KMS-11 (cell line): ENCODE data around the gene PFKP.

Experiments
- H2AFZ ChIP-seq: fragments of 200-600 bp; sonication (generic); 2 replicates; pipeline ENCODE4 v1.6.1; 2016; ENCODE audit warnings: antibody characterized with exemption, mixed run types, low read depth
- H3K27ac ChIP-seq: fragments of 200-600 bp; sonication (generic); 2 replicates; pipeline ENCODE4 v1.6.1; 2016; ENCODE audit warnings: mild to moderate bottlenecking, mixed run types
- H3K27me3 ChIP-seq: fragments of 200-600 bp; sonication (generic); 2 replicates; pipeline ENCODE4 v1.6.1; 2017; ENCODE audit warnings: mild to moderate bottlenecking, low read depth, mixed run types, moderate library complexity; ENCODE audit not compliant: insufficient read depth
- H3K36me3 ChIP-seq: fragments of 200-600 bp; sonication (generic); 2 replicates; pipeline ENCODE4 v1.6.1; 2017; ENCODE audit warnings: mild to moderate bottlenecking, mixed run types; ENCODE audit not compliant: insufficient read depth
- H3K4me1 ChIP-seq: fragments of 200-600 bp; sonication (generic); 2 replicates; pipeline ENCODE4 v1.6.1; 2016; ENCODE audit warnings: mild to moderate bottlenecking, low read depth, mixed run types; ENCODE audit not compliant: poor library complexity, severe bottlenecking
- H3K4me2 ChIP-seq: fragments of 200-600 bp; sonication (generic); 2 replicates; pipeline ENCODE4 v1.7.0; 2016; ENCODE audit warnings: mild to moderate bottlenecking, mixed run types
- H3K4me3 ChIP-seq: fragments of 200-600 bp; sonication (generic); IDR thresholded peaks from 2 replicates; pipeline ENCODE4 v1.6.1; 2017; ENCODE audit warnings: low read depth, low read length, mixed read lengths; ENCODE audit not compliant: insufficient read depth
- H3K79me2 ChIP-seq: fragments of 200-600 bp; sonication (generic); 2 replicates; pipeline ENCODE4 v1.6.1; 2016; ENCODE audit warnings: low read depth, mixed run types; ENCODE audit not compliant: insufficient read depth
- H3K9ac ChIP-seq: fragments of 200-600 bp; sonication (generic); 2 replicates; pipeline ENCODE4 v1.6.1; 2016; ENCODE audit warnings: mild to moderate bottlenecking, mixed run types
- H4K20me1 ChIP-seq: fragments of 200-600 bp; sonication (generic); 2 replicates; pipeline ENCODE4 v1.6.1; 2016; ENCODE audit warnings: mild to moderate bottlenecking, mixed run types; ENCODE audit not compliant: insufficient read depth
- TF ChIP-seq, protein P1 (sequence below): fragments of 200-600 bp; sonication (generic); conservative IDR thresholded peaks from 2 replicates; pipeline ENCODE4 v1.6.1; 2017; ENCODE audit warnings: low read depth, mild to moderate bottlenecking, antibody characterized with exemption, low read length, moderate library complexity, mixed read lengths

Gene PFKP

DNA sequence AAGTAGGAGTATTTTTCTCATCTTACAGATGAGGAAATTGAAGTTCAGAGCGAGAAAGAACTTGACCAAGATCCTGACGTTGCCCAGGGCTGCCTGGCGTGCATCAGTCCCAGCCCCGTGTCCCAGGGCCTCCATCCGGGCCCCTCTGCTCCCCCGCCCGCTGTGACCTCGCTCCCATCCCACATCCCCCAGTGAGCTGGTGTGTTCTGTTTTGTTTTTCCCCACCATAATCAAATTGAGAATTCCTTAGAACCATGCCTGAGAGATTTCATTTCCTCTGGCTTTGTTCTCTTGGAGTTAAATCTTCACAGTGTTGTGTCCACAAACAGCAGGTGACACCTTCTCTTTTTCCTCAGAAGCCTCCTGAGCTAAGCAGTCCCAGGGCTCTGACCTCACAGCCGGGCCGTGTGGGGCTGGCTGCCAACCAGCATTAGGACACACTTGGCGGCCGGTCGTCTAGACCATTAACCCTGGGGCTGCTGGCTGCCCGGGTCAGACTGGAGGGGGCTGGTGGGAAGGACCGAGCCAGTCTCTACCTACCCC, 44.3 kb downstream of the PFKP start:
- Histone ChIP-seq H3K36me3 (peaks cover 24% of the 10 kb centered on the region; the same call in 1 of the 2 replicates), H3K27ac (no peak overlapping the region), H3K4me1 (no peaks in the 10 kb centered on the region)

DNA sequence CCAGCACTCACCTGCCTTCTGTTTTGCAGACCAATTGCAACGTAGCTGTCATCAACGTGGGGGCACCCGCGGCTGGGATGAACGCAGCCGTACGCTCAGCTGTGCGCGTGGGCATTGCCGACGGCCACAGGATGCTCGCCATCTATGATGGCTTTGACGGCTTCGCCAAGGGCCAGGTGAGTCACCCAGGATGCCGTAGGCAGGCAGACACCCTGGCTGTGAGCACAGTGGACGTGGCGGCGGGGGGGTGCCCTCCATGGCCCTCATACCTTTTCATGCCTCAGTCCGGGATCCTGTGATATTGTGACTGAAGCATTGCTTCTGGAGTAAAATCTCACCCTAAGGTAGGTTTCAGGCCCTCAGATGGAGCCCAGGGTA, 46.0 kb downstream of the PFKP start:
- TF ChIP-seq, protein P1, sequence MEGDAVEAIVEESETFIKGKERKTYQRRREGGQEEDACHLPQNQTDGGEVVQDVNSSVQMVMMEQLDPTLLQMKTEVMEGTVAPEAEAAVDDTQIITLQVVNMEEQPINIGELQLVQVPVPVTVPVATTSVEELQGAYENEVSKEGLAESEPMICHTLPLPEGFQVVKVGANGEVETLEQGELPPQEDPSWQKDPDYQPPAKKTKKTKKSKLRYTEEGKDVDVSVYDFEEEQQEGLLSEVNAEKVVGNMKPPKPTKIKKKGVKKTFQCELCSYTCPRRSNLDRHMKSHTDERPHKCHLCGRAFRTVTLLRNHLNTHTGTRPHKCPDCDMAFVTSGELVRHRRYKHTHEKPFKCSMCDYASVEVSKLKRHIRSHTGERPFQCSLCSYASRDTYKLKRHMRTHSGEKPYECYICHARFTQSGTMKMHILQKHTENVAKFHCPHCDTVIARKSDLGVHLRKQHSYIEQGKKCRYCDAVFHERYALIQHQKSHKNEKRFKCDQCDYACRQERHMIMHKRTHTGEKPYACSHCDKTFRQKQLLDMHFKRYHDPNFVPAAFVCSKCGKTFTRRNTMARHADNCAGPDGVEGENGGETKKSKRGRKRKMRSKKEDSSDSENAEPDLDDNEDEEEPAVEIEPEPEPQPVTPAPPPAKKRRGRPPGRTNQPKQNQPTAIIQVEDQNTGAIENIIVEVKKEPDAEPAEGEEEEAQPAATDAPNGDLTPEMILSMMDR = no peak
- no peak overlapping the region for H3K27ac ChIP-seq
- no peak overlapping the region for H3K9ac ChIP-seq
- H3K27me3 ChIP-seq = no peaks in the 10 kb centered on the region
- no peak overlapping the region for H3K4me3 ChIP-seq
- peaks cover 30% of the 10 kb centered on the region; the same call in 1 of the 2 replicates for H3K36me3 ChIP-seq
- H3K4me1 ChIP-seq = no peaks in the 10 kb centered on the region
- no peaks in the 10 kb centered on the region for H3K79me2 ChIP-seq
- H2AFZ ChIP-seq = no peak overlapping the region
- H3K4me2 ChIP-seq = no peak overlapping the region
- H4K20me1 ChIP-seq = no peaks in the 10 kb centered on the region

More for the DNA sequence above, 44.3 kb downstream of the PFKP start:
- TF ChIP-seq, protein P1 = no peak
- no peak overlapping the region for H3K4me2 ChIP-seq
- no peaks in the 10 kb centered on the region for H3K79me2 ChIP-seq
- no peak overlapping the region for H3K9ac ChIP-seq
- H3K4me3 ChIP-seq = no peak overlapping the region
- no peaks in the 10 kb centered on the region for H4K20me1 ChIP-seq
- H3K27me3 ChIP-seq = no peaks in the 10 kb centered on the region
- no peak overlapping the region for H2AFZ ChIP-seq

DNA sequence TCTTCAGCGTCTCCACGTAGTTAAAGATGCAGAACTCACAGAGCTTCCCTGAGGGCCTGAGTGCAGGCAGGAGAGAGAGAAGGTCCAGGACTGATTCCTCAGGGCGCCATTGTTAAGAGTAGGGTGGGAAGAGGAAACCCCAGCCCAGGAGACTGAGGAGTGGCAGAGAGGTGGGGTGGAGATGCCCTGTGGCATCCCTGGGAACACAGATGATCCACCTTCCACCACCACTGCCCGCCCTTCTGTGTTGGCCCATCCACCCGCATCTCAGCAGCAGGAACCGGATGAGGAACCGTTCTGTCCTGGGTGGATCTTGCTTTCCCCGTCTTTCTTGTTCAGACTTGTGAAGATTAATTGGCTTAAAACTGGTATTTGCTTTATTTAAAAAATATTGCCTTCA, 48.3 kb downstream of the PFKP start:
- Histone ChIP-seq H3K4me1 (no peaks in the 10 kb centered on the region), H2AFZ (no peak overlapping the region), H3K4me2 (no peak overlapping the region), H3K36me3 (peaks cover 29% of the 10 kb centered on the region; the same call in 1 of the 2 replicates), H3K79me2 (no peaks in the 10 kb centered on the region), H3K27me3 (no peaks in the 10 kb centered on the region), H3K4me3 (no peak overlapping the region), H4K20me1 (no peaks in the 10 kb centered on the region), H3K27ac (no peak overlapping the region), H3K9ac (no peak overlapping the region)
- TF ChIP-seq, protein P1 = no peak

DNA sequence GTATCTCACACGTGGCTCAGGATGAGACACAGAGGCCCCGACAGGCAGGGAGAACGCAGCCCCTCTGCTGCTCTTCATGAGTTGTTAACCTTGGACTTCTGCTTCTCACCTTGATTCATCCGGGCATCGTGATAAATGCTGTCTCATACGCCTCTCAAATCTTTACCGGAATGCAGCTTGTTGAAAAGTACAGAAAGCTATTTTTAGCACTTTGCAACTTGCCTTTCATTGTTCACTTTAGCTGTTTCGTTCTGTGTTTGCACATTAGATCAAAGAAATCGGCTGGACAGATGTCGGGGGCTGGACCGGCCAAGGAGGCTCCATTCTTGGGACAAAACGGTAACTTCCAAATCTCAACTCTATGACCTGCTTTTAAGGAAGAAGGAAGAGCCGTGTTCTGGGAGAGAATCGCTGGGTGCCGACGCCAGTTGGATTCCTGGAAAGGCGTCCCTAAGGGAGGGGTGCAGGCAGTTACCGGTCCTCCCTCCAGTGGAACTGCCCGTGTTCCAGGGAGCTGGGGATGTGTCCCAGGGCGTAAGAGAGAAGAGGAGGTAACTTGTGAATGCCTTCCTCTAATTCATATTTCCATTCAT, 49.3 kb downstream of the PFKP start:
- H3K9ac ChIP-seq = no peak overlapping the region
- H3K27me3 ChIP-seq = no peaks in the 10 kb centered on the region
- no peak overlapping the region for H2AFZ ChIP-seq
- H4K20me1 ChIP-seq = no peaks in the 10 kb centered on the region
- no peak overlapping the region for H3K4me2 ChIP-seq
- H3K36me3 ChIP-seq = peaks cover 29% of the 10 kb centered on the region; the same call in 1 of the 2 replicates
- no peak overlapping the region for H3K27ac ChIP-seq
- H3K79me2 ChIP-seq = no peaks in the 10 kb centered on the region
- TF ChIP-seq, protein P1 = no peak
- H3K4me3 ChIP-seq = no peak overlapping the region
- H3K4me1 ChIP-seq = no peaks in the 10 kb centered on the region
